Adipocyte (in vitro differentiated cells): ENCODE data around the gene CD300H.

Experiments used
- DNase-seq: peaks from one replicate; pipeline ENCODE4 v3.0.0-alpha.2; 2015; ENCODE audit warnings: low read depth
- H3K27me3 ChIP-seq: replicated peaks from 2 replicates; pipeline ENCODE4 v1.7.0; 2013; ENCODE audit warnings: mild to moderate bottlenecking, low read length, moderate library complexity; ENCODE audit not compliant: control insufficient read depth, insufficient read depth
- H3K36me3 ChIP-seq: 2 replicates; pipeline ENCODE4 v1.7.0; 2013; ENCODE audit warnings: low read length, mild to moderate bottlenecking, moderate library complexity; ENCODE audit not compliant: control insufficient read depth, insufficient read depth, severe bottlenecking
- H3K4me1 ChIP-seq: 2 replicates; pipeline ENCODE4 v1.7.0; 2013; ENCODE audit warnings: mild to moderate bottlenecking, low read length, moderate library complexity; ENCODE audit not compliant: control insufficient read depth, insufficient read depth
- H3K4me3 ChIP-seq: 2 replicates; pipeline ENCODE4 v1.7.0; 2013; ENCODE audit warnings: mild to moderate bottlenecking, low read length, moderate library complexity
- H3K9ac ChIP-seq: 2 replicates; pipeline ENCODE4 v1.7.0; 2013; ENCODE audit warnings: mild to moderate bottlenecking, low read length, moderate library complexity
- H3K9me3 ChIP-seq: 2 replicates; pipeline ENCODE4 v1.7.0; 2013; ENCODE audit warnings: mild to moderate bottlenecking, low read length, moderate library complexity; ENCODE audit not compliant: control insufficient read depth

The CD300H gene

GRCh38 chr17:74532115-74532514 lies 35.2 kb downstream of the CD300H start:
- Histone ChIP-seq H3K36me3 (no peaks in the 10 kb centered on the region), H3K9me3 (peaks cover 4% of the 10 kb centered on the region), H3K9ac (no peak overlapping the region), H3K4me3 (no peak overlapping the region), H3K27me3 (peaks cover 31% of the 10 kb centered on the region), H3K4me1 (peaks cover 6% of the 10 kb centered on the region)
- DNase-seq = no peak

- H3K9ac ChIP-seq = no peak within 1 kb of the TSS
- no peak within 1 kb of the TSS for H3K4me3 ChIP-seq
- no peak for DNase-seq
- no peaks in the 10 kb centered on the region for H3K36me3 ChIP-seq
- peaks cover 7% of the 10 kb centered on the region for H3K9me3 ChIP-seq
- peaks cover 29% of the 10 kb centered on the region for H3K27me3 ChIP-seq
- peaks cover 6% of the 10 kb centered on the region for H3K4me1 ChIP-seq
These were observed 36.0 kb downstream of the CD300H start, which contains the start of gene CD300LB for GRCh38 chr17:74531231-74531761. Gene CD300LB, minus strand, starts transcription at chr17:74531475. Its CDS starts 125 bp downstream, at chr17:74531350.

- H3K36me3 ChIP-seq = no peaks in the 10 kb centered on the region
- H3K9me3 ChIP-seq = peaks cover 7% of the 10 kb centered on the region
- no peak overlapping the region for H3K9ac ChIP-seq
- H3K27me3 ChIP-seq = peaks cover 32% of the 10 kb centered on the region
- peaks cover 6% of the 10 kb centered on the region for H3K4me1 ChIP-seq
- no peak for DNase-seq
- H3K4me3 ChIP-seq = no peak overlapping the region
These were observed 36.5 kb downstream of the CD300H start for GRCh38 chr17:74530831-74531150.

- no peak for DNase-seq
- H3K4me1 ChIP-seq = peaks cover 6% of the 10 kb centered on the region
- no peak overlapping the region for H3K4me3 ChIP-seq
- H3K9ac ChIP-seq = no peak overlapping the region
- peaks cover 30% of the 10 kb centered on the region for H3K27me3 ChIP-seq
- H3K9me3 ChIP-seq = peaks cover 7% of the 10 kb centered on the region
- no peaks in the 10 kb centered on the region for H3K36me3 ChIP-seq
These were observed 38.1 kb downstream of the CD300H start for GRCh38 chr17:74529243-74529642.

- Histone ChIP-seq H3K9me3 (peaks cover 10% of the 10 kb centered on the region), H3K36me3 (no peaks in the 10 kb centered on the region), H3K9ac (no peak overlapping the region), H3K27me3 (peaks cover 33% of the 10 kb centered on the region), H3K4me3 (no peak overlapping the region), H3K4me1 (peaks cover 6% of the 10 kb centered on the region)
- no peak for DNase-seq
These were observed 38.7 kb downstream of the CD300H start for GRCh38 chr17:74528491-74529199.

- Histone ChIP-seq H3K4me1 (peaks cover 4% of the 10 kb centered on the region), H3K9ac (no peak overlapping the region), H3K4me3 (no peak overlapping the region), H3K9me3 (peaks cover 18% of the 10 kb centered on the region), H3K36me3 (no peaks in the 10 kb centered on the region), H3K27me3 (peaks cover 33% of the 10 kb centered on the region)
- DNase-seq = no peak
These were observed 39.6 kb downstream of the CD300H start for GRCh38 chr17:74527756-74528155.

- no peak overlapping the region for H3K9ac ChIP-seq
- H3K4me1 ChIP-seq = no peaks in the 10 kb centered on the region
- H3K9me3 ChIP-seq = peaks cover 22% of the 10 kb centered on the region
- DNase-seq = no peak
- no peak overlapping the region for H3K4me3 ChIP-seq
- peaks cover 35% of the 10 kb centered on the region for H3K27me3 ChIP-seq
- no peaks in the 10 kb centered on the region for H3K36me3 ChIP-seq
These were observed 40.2 kb downstream of the CD300H start for GRCh38 chr17:74527081-74527480.

GRCh38 chr17:74526681-74527080 lies 40.6 kb downstream of the CD300H start:
- Histone ChIP-seq H3K27me3 (peaks cover 35% of the 10 kb centered on the region), H3K36me3 (no peaks in the 10 kb centered on the region), H3K4me3 (no peak overlapping the region), H3K4me1 (no peaks in the 10 kb centered on the region), H3K9ac (no peak overlapping the region), H3K9me3 (peaks cover 22% of the 10 kb centered on the region)
- DNase-seq = no peak

GRCh38 chr17:74525781-74526288 lies 41.5 kb downstream of the CD300H start:
- DNase-seq = no peak
- no peaks in the 10 kb centered on the region for H3K36me3 ChIP-seq

GRCh38 chr17:74525465-74525725 lies 41.9 kb downstream of the CD300H start:
- H3K4me1 ChIP-seq = peaks cover 8% of the 10 kb centered on the region

More at GRCh38 chr17:74525781-74526288, 41.5 kb downstream of the CD300H start:
- Histone ChIP-seq H3K27me3 (peaks cover 30% of the 10 kb centered on the region), H3K9ac (no peak overlapping the region), H3K4me1 (peaks cover 4% of the 10 kb centered on the region), H3K9me3 (peaks cover 22% of the 10 kb centered on the region), H3K4me3 (no peak overlapping the region)

GRCh38 chr17:74524653-74525464 lies 42.5 kb downstream of the CD300H start:
- no peak for DNase-seq
- Histone ChIP-seq H3K9me3 (peaks cover 22% of the 10 kb centered on the region), H3K9ac (no peak overlapping the region), H3K4me1 (peaks cover 8% of the 10 kb centered on the region), H3K27me3 (peaks cover 22% of the 10 kb centered on the region), H3K36me3 (no peaks in the 10 kb centered on the region), H3K4me3 (no peak overlapping the region)

More at GRCh38 chr17:74525465-74525725, 41.9 kb downstream of the CD300H start:
- DNase-seq = no peak
- no peak overlapping the region for H3K4me3 ChIP-seq
- peaks cover 22% of the 10 kb centered on the region for H3K9me3 ChIP-seq
- H3K9ac ChIP-seq = no peak overlapping the region
- H3K36me3 ChIP-seq = no peaks in the 10 kb centered on the region
- H3K27me3 ChIP-seq = peaks cover 27% of the 10 kb centered on the region
